Right lobe of liver (tissue), 4 donors: ENCODE results near the gene SLC30A1.

ENCODE experiments used
- CTCF ChIP-seq, 4 donors: fragments of 200-600 bp in 3 of 4; fragments of 450-650 bp in 1 of 4; IDR thresholded peaks; one replicate each; pipeline versions ENCODE4 v1.5.1 to v1.8.0; 2016 to 2022; ENCODE audit warnings: antibody characterized with exemption in 4 of 4, mild to moderate bottlenecking in 2 of 4
- POLR2A ChIP-seq: fragments of 450-650 bp; IDR thresholded peaks from one replicate; pipeline ENCODE4 v1.6.1; 2017; ENCODE audit warnings: antibody characterized with exemption, mild to moderate bottlenecking
- donor health status: DM: no; HTN: no; CAD: no.
- donor health status: DM: no; HTN: no; CAD: no.
- donor health status: DM: no; HTN: yes; CAD: no.

GRCh38 chr1:211527888-211528287 lies 51.1 kb downstream of the SLC30A1 start:
- no peak for TF ChIP-seq CTCF (IDR thresholded peaks at IDR 0.05)
- TF ChIP-seq POLR2A: no peak
